ENCODE measurements around the gene ARHGAP30.
A peak's percentile ranks its signal among the peaks of the same experiment; 100 is the strongest.

Gene ARHGAP30

GRCh38 chr1:161008869-161009510 is 60.7 kb downstream of the ARHGAP30 start:
- no peak for DNase-seq

DNA sequence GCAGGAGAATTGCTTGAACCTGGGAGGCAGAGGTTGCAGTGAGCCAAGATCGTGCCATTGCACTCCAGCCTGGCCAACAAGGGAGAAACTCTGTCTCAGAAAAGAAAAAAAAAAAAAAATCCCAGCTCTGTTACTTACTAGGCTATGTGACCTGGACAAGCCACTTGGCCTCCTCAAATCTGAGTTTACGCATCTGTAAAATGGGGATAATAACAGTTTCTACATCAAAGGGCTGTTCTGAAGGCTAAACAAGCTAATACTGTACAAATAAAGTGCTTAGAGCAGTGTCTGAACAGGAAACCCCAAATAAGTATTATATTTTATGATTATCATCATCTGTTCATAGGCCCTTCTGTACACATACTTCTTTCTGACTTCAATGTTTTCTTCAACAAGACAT is 62.3 kb downstream of the ARHGAP30 start:
- no peak for DNase-seq

DNA sequence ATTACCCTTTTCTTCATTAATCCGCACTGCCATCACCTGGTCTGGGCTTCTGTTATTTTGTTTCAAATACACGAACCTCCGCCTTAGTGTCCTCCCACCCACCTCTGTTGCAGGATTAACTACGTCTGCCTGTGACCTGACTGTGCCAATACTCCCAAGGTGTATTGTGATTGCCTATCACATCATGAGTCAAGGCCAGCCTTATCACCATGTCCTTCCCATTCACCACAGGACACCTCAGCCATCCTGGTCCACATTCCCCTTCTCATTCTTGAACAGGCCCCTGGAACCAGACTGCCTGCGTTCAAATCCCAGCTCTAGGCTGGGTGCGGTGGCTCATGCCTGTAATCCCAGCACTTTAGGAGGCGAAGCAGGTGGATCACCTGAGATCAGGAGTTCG is 63.1 kb downstream of the ARHGAP30 start:
- DNase-seq = no peak

GRCh38 chr1:161001525-161001924 is 68.2 kb downstream of the ARHGAP30 start:
- DNase-seq = no peak

DNA sequence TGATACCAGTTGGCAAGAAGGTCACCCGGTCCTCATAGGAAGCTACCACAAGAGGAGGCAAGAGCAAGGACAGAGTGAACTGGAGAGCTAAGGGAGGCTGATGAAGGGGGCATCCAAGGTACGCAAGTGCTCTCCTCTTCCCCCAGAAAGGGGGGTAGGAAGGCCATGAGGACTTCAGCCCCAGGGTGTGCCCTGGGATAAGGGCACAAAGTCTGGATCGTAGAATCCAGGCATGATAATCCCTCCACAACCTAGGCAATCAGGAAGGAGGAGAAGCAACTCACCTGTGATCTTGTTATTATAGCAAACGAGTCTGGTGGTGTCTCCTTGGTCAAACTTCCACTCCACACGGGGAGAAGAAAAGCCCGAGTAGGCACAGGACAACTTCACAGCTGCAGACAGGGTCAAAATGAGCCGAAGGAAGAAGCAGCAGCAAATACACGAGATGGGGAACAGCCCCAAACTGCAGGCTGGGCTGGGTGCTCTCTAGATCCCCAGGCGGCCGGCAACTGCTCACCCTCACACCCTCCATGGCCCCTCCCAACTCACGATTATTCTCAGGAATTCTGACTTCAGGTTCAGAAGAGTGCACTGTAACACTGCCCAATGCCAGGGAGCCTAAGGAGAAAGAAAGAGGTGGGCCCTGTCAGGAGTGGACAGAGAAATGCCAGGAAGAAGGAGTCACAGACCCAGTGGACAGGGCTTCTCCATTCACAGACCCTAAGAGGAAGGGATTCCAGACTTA is 68.8 kb downstream of the ARHGAP30 start:
- DNase-seq = no peak

- no peak for DNase-seq
These were observed 70.3 kb downstream of the ARHGAP30 start for GRCh38 chr1:160999376-160999775.

DNA sequence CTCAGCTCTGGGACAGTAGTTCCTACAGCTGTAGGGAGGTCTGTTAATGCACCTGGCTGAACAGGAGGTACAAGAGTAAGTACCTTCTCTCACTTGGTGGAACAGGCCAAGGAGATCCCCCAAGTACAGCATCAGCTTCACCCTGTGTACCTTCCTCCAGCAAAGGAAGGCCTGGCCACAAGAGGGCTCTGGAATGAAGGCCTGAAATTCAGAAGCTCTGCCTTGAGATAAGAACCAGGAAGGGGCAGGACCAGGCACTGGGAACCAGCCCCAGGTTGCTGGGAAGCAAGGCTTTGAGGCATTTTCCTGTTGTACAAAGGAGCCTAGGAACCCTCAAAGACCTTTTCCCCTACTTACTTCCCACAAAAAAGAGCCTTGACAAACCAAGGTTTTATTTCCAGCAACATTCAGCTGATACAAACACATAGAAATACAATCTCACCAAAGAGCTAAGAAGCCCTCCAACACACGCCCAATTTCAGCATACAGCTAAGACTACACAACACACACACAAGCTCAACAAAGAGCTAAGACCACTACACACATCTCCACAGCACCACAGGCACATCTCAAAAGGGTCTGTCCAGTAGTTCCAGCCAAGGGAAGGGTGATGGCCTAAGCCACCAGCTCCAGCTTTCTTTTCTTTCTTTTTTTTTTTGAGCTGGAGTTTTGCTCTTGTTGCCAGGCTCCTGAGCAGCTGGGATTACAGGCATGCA is 72.2 kb downstream of the ARHGAP30 start:
- DNase-seq = peak in 5 of 6 experiments; percentile 16 to 36 (median 30)
